GM23338 (cell line): ENCODE data around the gene RRP36.

Source experiments
- EZH2phosphoT487 ChIP-seq: fragments of 200-600 bp; sonication (generic); IDR thresholded peaks from one replicate; pipeline ENCODE4 v1.8.1; 2018; ENCODE audit warnings: antibody characterized with exemption; ENCODE audit not compliant: unreplicated experiment
- POLR2AphosphoS5 ChIP-seq: IDR thresholded peaks from 2 replicates; pipeline ENCODE4 v1.6.1; 2016; ENCODE audit warnings: antibody characterized with exemption, low read depth
- TF ChIP-seq, protein P1 (sequence below), 2 experiments: fragments of 200-600 bp in 1 of 2; sonication (generic) in 1 of 2; conservative IDR thresholded peaks; 2 replicates each; pipeline versions ENCODE4 v1.5.1 to v1.6.1; 2016 to 2017; ENCODE audit warnings: antibody characterized with exemption in 2 of 2, low read depth in 2 of 2, mild to moderate bottlenecking in 2 of 2, moderate library complexity in 1 of 2
- TF ChIP-seq, protein P2 (sequence below): IDR thresholded peaks from one replicate; pipeline ENCODE4 v1.6.1; 2018; ENCODE audit warnings: antibody characterized with exemption; ENCODE audit not compliant: unreplicated experiment

DNA sequence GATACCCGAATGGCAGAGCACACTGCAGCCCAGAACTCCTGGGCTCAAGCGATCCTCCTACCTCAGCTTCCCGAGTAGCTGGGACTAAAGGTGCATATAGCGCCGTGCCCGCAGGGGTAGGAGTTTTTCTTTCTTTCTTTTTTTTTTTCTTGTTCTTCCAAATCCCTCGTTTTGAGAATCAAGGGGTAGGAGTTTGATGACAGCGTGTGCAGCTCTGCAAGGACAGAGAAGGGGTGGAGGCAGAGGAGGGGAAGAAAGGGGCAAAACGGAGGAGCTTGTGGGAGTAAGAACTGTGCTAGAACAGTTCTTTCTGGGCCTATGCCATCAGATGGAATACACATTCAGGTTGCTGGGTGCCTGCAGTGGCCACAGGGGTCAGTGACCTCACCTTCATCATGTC is 15.3 kb downstream of the RRP36 start:
- TF ChIP-seq, protein P1, sequence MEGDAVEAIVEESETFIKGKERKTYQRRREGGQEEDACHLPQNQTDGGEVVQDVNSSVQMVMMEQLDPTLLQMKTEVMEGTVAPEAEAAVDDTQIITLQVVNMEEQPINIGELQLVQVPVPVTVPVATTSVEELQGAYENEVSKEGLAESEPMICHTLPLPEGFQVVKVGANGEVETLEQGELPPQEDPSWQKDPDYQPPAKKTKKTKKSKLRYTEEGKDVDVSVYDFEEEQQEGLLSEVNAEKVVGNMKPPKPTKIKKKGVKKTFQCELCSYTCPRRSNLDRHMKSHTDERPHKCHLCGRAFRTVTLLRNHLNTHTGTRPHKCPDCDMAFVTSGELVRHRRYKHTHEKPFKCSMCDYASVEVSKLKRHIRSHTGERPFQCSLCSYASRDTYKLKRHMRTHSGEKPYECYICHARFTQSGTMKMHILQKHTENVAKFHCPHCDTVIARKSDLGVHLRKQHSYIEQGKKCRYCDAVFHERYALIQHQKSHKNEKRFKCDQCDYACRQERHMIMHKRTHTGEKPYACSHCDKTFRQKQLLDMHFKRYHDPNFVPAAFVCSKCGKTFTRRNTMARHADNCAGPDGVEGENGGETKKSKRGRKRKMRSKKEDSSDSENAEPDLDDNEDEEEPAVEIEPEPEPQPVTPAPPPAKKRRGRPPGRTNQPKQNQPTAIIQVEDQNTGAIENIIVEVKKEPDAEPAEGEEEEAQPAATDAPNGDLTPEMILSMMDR (conservative IDR thresholded peaks at IDR 0.05; ENCODE audit: low read depth in 2 of 2) = no peak
- TF ChIP-seq, protein P2, sequence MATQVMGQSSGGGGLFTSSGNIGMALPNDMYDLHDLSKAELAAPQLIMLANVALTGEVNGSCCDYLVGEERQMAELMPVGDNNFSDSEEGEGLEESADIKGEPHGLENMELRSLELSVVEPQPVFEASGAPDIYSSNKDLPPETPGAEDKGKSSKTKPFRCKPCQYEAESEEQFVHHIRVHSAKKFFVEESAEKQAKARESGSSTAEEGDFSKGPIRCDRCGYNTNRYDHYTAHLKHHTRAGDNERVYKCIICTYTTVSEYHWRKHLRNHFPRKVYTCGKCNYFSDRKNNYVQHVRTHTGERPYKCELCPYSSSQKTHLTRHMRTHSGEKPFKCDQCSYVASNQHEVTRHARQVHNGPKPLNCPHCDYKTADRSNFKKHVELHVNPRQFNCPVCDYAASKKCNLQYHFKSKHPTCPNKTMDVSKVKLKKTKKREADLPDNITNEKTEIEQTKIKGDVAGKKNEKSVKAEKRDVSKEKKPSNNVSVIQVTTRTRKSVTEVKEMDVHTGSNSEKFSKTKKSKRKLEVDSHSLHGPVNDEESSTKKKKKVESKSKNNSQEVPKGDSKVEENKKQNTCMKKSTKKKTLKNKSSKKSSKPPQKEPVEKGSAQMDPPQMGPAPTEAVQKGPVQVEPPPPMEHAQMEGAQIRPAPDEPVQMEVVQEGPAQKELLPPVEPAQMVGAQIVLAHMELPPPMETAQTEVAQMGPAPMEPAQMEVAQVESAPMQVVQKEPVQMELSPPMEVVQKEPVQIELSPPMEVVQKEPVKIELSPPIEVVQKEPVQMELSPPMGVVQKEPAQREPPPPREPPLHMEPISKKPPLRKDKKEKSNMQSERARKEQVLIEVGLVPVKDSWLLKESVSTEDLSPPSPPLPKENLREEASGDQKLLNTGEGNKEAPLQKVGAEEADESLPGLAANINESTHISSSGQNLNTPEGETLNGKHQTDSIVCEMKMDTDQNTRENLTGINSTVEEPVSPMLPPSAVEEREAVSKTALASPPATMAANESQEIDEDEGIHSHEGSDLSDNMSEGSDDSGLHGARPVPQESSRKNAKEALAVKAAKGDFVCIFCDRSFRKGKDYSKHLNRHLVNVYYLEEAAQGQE = no peak
- TF ChIP-seq POLR2AphosphoS5 = no peak
- no peak for TF ChIP-seq EZH2phosphoT487
